ENCODE results near the gene C1orf56.

DNA sequence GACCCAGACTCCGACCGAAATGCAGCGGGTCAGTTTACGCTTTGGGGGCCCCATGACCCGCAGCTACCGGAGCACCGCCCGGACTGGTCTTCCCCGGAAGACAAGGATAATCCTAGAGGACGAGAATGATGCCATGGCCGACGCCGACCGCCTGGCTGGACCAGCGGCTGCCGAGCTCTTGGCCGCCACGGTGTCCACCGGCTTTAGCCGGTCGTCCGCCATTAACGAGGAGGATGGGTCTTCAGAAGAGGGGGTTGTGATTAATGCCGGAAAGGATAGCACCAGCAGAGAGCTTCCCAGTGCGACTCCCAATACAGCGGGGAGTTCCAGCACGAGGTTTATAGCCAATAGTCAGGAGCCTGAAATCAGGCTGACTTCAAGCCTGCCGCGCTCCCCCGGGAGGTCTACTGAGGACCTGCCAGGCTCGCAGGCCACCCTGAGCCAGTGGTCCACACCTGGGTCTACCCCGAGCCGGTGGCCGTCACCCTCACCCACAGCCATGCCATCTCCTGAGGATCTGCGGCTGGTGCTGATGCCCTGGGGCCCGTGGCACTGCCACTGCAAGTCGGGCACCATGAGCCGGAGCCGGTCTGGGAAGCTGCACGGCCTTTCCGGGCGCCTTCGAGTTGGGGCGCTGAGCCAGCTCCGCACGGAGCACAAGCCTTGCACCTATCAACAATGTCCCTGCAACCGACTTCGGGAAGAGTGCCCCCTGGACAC lies 534 bp downstream of the C1orf56 start:
- TF ChIP-seq CTCF (conservative IDR thresholded peaks at IDR 0.05; ENCODE audit: low read depth, low read length) (peak; percentile 74), EZH2phosphoT487 (IDR thresholded peaks at IDR 0.05; ENCODE audit: borderline replicate concordance, low read length) (no peak)

All from PC-3 (cell line).